GM19043 (cell line): ENCODE measurements around the gene VPS37C.

Source experiments
- ATAC-seq: cut with Tn5 transposase; IDR thresholded peaks from one replicate; pipeline ENCODE4 v1.9.1; 2021; ENCODE audit warnings: low read depth; ENCODE audit not compliant: unreplicated experiment

VPS37C gene

GRCh38 chr11:61120099-61120705, 41.0 kb downstream of the VPS37C start:
- ATAC-seq: no peak

GRCh38 chr11:61119571-61119970, 41.7 kb downstream of the VPS37C start:
- ATAC-seq: no peak

- ATAC-seq: no peak
These were observed 42.2 kb downstream of the VPS37C start for GRCh38 chr11:61119055-61119454.

- no peak for ATAC-seq
These were observed 42.8 kb downstream of the VPS37C start for GRCh38 chr11:61118406-61118805.

GRCh38 chr11:61118004-61118403, 43.2 kb downstream of the VPS37C start:
- no peak for ATAC-seq

GRCh38 chr11:61117168-61117520, 44.1 kb downstream of the VPS37C start:
- no peak for ATAC-seq

- no peak for ATAC-seq
These were observed 44.6 kb downstream of the VPS37C start for GRCh38 chr11:61116426-61117167.

GRCh38 chr11:61115498-61116224, 45.6 kb downstream of the VPS37C start:
- ATAC-seq: no peak

GRCh38 chr11:61114913-61115312, 46.3 kb downstream of the VPS37C start:
- ATAC-seq: no peak

- ATAC-seq: no peak
These were observed 48.0 kb downstream of the VPS37C start for GRCh38 chr11:61113201-61113600.

- no peak for ATAC-seq
These were observed 48.7 kb downstream of the VPS37C start for GRCh38 chr11:61112575-61112974.

- ATAC-seq: no peak
These were observed 49.3 kb downstream of the VPS37C start for GRCh38 chr11:61111786-61112517.

- ATAC-seq: no peak
These were observed 50.2 kb downstream of the VPS37C start for GRCh38 chr11:61111050-61111435.

GRCh38 chr11:61110255-61111049, 50.8 kb downstream of the VPS37C start:
- ATAC-seq: no peak

GRCh38 chr11:61109671-61110070, 51.6 kb downstream of the VPS37C start:
- ATAC-seq: no peak

- ATAC-seq: no peak
These were observed 52.2 kb downstream of the VPS37C start for GRCh38 chr11:61108847-61109585.

GRCh38 chr11:61107888-61108287, 53.3 kb downstream of the VPS37C start:
- no peak for ATAC-seq

GRCh38 chr11:61106894-61107470, 54.2 kb downstream of the VPS37C start:
- ATAC-seq: no peak

- ATAC-seq: no peak
These were observed 54.9 kb downstream of the VPS37C start for GRCh38 chr11:61106296-61106695.
